Measurements from ENCODE around the gene SPATA7. TPM values are rescaled to one million over a fixed set of nuclear protein-coding genes. Genes with fewer than 3 reads are reported as not detected.

SPATA7 gene
- total and polyA plus RNA-seq, 9 of the 15 experiments (the other 6 are each of a cell fraction or from before 2014, with no cell fraction given), result 0.80 to 3.3 (median 2.5) TPM

- Histone ChIP-seq H3K4me2 (ENCODE audit: insufficient read depth, low read length) (peak overlapping the region; percentile 86), H3K36me3 (ENCODE audit: control insufficient read depth, insufficient read depth, low read length) (no peaks in the 10 kb centered on the region), H3K27ac (ENCODE audit: extremely low read depth, low read depth, low read length) (no peak overlapping the region), H3K9ac (ENCODE audit: insufficient read depth in 1 of 2, low read depth in 2 of 2, low read length in 2 of 2) (peak overlapping the region in 1 of 2 experiments; percentile 53; a peak in 2 of 4 replicates), H4K20me1 (replicated peaks; ENCODE audit: control insufficient read depth, insufficient read depth, low read length) (no peaks in the 10 kb centered on the region), H3K9me1 (ENCODE audit: control insufficient read depth, insufficient read depth, low read length) (no peaks in the 10 kb centered on the region), H3K4me1 (replicated peaks in 1 of 2; ENCODE audit: control insufficient read depth in 2 of 2, insufficient read depth in 2 of 2, low read length in 2 of 2) (peaks cover 3 to 7% of the 10 kb centered on the region in 2 experiments; a peak in 3 of 5 replicates), H3K79me2 (ENCODE audit: control insufficient read depth, insufficient read depth, low read length) (no peaks in the 10 kb centered on the region), H3K9me3 (replicated peaks; ENCODE audit: control insufficient read depth, insufficient read depth, low read depth, low read length) (no peaks in the 10 kb centered on the region), H2AFZ (ENCODE audit: low read depth, low read length) (peak overlapping the region; percentile 98), H3K27me3 (ENCODE audit: control insufficient read depth in 2 of 2, insufficient read depth in 2 of 2, low read length in 2 of 2) (no peaks in the 10 kb centered on the region), H3K4me3 (peak overlapping the region; percentile 74)
- intact Hi-C loops (cut with micrococcal nuclease), result loop anchor here (5.0 kb wide), 1 partner anchor 197 kb away; no protein-coding TSS in a partner anchor
- CTCF ChIA-PET (ENCODE audit: low intra/inter-chr PET ratio), result no interaction called here
- in situ Hi-C loops (cut with MboI), result no loop called here
- WGBS (ENCODE audit: insufficient coverage, low coverage, missing lambda C conversion rate), result 3% methylated on average over 3 of the region's 3 CpGs
- no peak for FAIRE-seq
- ATAC-seq, result 0 out of 3 replicates have a peak, but pooled peaks have one; percentile 12
- peak in 2 of 4 experiments; percentile 5 to 6 for DNase-seq (ENCODE audit: extremely low read depth in 1 of 4, low spot score in 3 of 4)
- BruUV-seq (replicated peaks), result no TSS peak
- POLR2A ChIA-PET, result interaction anchor here (0.7 kb wide), 1 partner anchor 294 kb away, joined by 4 read pairs; no protein-coding TSS in a partner anchor
- TF ChIP-seq SRSF9 (IDR thresholded peaks at IDR 0.05; ENCODE audit: borderline replicate concordance, low read depth, low read length) (no peak), ZBTB5 (IDR thresholded peaks at IDR 0.05) (no peak), CXXC5 (CRISPR knock-in tag; IDR thresholded peaks at IDR 0.05) (no peak), ZBTB8A (IDR thresholded peaks at IDR 0.05; ENCODE audit: partially characterized antibody) (no peak), CEBPB (tag; IDR thresholded peaks at IDR 0.05) (no peak), ZNF395 (CRISPR knock-in tag; IDR thresholded peaks at IDR 0.05) (no peak), TAF9B (IDR thresholded peaks at IDR 0.05; ENCODE audit: partially characterized antibody) (no peak), ZMIZ1 (IDR thresholded peaks at IDR 0.05; ENCODE audit: low read depth in 2 of 2, low read length in 2 of 2) (no peak), STAT6 (CRISPR knock-in tag; IDR thresholded peaks at IDR 0.05) (no peak), PML (IDR thresholded peaks at IDR 0.05; ENCODE audit: low read length) (no peak), ZNF263 (CRISPR knock-in tag; IDR thresholded peaks at IDR 0.05; ENCODE audit: borderline replicate concordance) (no peak), ZNF232 (CRISPR knock-in tag; IDR thresholded peaks at IDR 0.05) (no peak), ASH1L (IDR thresholded peaks at IDR 0.05; ENCODE audit: borderline replicate concordance, low read depth, partially characterized antibody) (no peak)
Observed at GRCh38 chr14:88384718-88385117, 739 bp upstream of the SPATA7 start.
